Kidney (tissue), 14 donors: ENCODE measurements around the gene GLT6D1. TPM values are rescaled to one million over a fixed set of nuclear protein-coding genes. Genes with fewer than 3 reads are reported as not detected.

Experiments used
- DNase-seq, 5 donors: peaks; one replicate each; pipeline ENCODE4 v3.0.0-alpha.2; 2013 to 2020
- FAIRE-seq: peaks from 2 replicates; lab custom pipeline; 2012; peaks lifted over from hg19 to GRCh38; lab: Jason Lieb, UNC
- H3K27ac ChIP-seq, 2 donors: one replicate each; pipeline ENCODE4 v1.7.0; 2013; ENCODE audit warnings: low read depth in 2 of 2, low read length in 2 of 2, inconsistent platforms in 1 of 2
- H3K27me3 ChIP-seq: one replicate; pipeline ENCODE4 v1.7.1; 2013; ENCODE audit warnings: low read length, inconsistent platforms; ENCODE audit not compliant: control insufficient read depth, insufficient read depth
- H3K36me3 ChIP-seq, 3 donors: one replicate each; pipeline versions ENCODE4 v1.7.0 to v1.7.1; 2013; ENCODE audit warnings: low read length in 3 of 3, control low read depth in 1 of 3, inconsistent platforms in 1 of 3; ENCODE audit not compliant: insufficient read depth in 3 of 3, control insufficient read depth in 2 of 3
- H3K4me1 ChIP-seq, 3 donors: one replicate each; pipeline versions ENCODE4 v1.7.0 to v1.7.1; 2013; ENCODE audit warnings: low read length in 3 of 3, inconsistent platforms in 1 of 3, low read depth in 1 of 3; ENCODE audit not compliant: control insufficient read depth in 2 of 3, insufficient read depth in 2 of 3
- H3K4me3 ChIP-seq, 3 donors: one replicate each; pipeline versions ENCODE4 v1.7.0 to v1.8.1; 2013; ENCODE audit warnings: low read length in 3 of 3, control low read depth in 1 of 3, inconsistent platforms in 1 of 3
- H3K9ac ChIP-seq, 3 donors: one replicate each; pipeline versions ENCODE4 v1.7.0 to v1.7.1; 2013; ENCODE audit warnings: low read length in 3 of 3, control low read depth in 1 of 3, inconsistent platforms in 1 of 3
- H3K9me3 ChIP-seq, 3 donors: one replicate each; pipeline versions ENCODE4 v1.7.0 to v1.7.1; 2013; ENCODE audit warnings: low read length in 3 of 3, control low read depth in 1 of 3, inconsistent platforms in 1 of 3; ENCODE audit not compliant: control insufficient read depth in 2 of 3, insufficient read depth in 1 of 3
- intact Hi-C: fragments of 100-400 bp; cut with DNase I; formaldehyde crosslinking; loops from one replicate; pipeline ENCODE4 v1.11.1; 2022
- polyA plus RNA-seq: library from polyadenylated mRNA; stranded (reverse); fragments of 350-450 nt; fragmentation: Illumina TruSeq; extraction: RNeasy Lipid Tissue Mini Kit (QIAGEN cat#74804); gene quantifications from one replicate; pipeline ENCODE4 v1.2.3, GENCODE V29; 2014; ENCODE audit warnings: low read depth, low replicate concordance; ENCODE audit not compliant: insufficient read depth
- total RNA-seq: library from RNA; stranded (reverse); fragmentation: NEBNext Ultra II Directional; extraction: Animal tissue kit (Norgen Biotek cat#: 25700); gene quantifications from one replicate; pipeline ENCODE4 v1.2.1, GENCODE V29; 2021
- TF ChIP-seq, protein P1 (sequence below): IDR thresholded peaks from 3 replicates; pipeline ENCODE4 v1.5.1; 2012; ENCODE audit warnings: mild to moderate bottlenecking, moderate library complexity, borderline replicate concordance; ENCODE audit not compliant: insufficient read depth; ENCODE audit errors: extremely low read depth
- donor health status: control.
- donor health status: control.
- donor health status: control.
- donor health status: control.
- donor health status: control.
- donor health status: DM: yes; HTN: yes; CAD: no.
- donor health status: Normal renal cell carcinoma (clear cell type).

The GLT6D1 gene
- total and polyA plus RNA-seq, 2 donors from 2014 or later, result not detected

DNA sequence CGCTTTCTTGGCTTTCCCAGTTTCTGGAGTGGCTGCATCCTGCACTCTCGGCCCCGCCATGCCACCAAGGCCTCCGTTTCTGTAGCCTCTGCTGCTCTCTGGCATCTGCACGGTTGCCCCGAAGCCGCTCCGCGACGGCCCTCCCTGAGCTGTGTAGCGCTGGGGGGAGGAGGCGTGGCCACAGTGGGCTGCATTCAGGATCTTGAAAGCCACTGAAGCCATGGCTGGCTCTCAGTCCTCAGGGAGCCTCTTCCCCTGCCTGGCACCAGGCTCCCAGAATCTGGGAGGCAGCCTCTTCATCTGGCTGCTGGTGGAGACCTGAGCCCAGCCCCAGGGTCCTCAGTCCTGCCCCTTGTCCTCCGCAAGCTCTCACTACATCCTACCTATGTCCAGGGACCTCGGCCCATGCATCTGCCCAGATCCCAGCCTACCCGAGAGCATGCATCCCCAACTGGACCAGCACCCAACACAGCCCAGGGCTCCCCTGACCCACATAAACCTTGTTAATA, 52.7 kb downstream of the GLT6D1 start:
- Histone ChIP-seq H3K27ac (no peak overlapping the region), H3K9me3 (no peaks in the 10 kb centered on the region), H3K27me3 (no peaks in the 10 kb centered on the region), H3K36me3 (no peaks in the 10 kb centered on the region), H3K4me3 (no peak overlapping the region), H3K9ac (no peak overlapping the region), H3K4me1 (no peaks in the 10 kb centered on the region)
- DNase-seq, result no peak
- intact Hi-C loops, result no loop called here
- TF ChIP-seq, protein P1, sequence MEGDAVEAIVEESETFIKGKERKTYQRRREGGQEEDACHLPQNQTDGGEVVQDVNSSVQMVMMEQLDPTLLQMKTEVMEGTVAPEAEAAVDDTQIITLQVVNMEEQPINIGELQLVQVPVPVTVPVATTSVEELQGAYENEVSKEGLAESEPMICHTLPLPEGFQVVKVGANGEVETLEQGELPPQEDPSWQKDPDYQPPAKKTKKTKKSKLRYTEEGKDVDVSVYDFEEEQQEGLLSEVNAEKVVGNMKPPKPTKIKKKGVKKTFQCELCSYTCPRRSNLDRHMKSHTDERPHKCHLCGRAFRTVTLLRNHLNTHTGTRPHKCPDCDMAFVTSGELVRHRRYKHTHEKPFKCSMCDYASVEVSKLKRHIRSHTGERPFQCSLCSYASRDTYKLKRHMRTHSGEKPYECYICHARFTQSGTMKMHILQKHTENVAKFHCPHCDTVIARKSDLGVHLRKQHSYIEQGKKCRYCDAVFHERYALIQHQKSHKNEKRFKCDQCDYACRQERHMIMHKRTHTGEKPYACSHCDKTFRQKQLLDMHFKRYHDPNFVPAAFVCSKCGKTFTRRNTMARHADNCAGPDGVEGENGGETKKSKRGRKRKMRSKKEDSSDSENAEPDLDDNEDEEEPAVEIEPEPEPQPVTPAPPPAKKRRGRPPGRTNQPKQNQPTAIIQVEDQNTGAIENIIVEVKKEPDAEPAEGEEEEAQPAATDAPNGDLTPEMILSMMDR, result no peak
- FAIRE-seq, result no peak

DNA sequence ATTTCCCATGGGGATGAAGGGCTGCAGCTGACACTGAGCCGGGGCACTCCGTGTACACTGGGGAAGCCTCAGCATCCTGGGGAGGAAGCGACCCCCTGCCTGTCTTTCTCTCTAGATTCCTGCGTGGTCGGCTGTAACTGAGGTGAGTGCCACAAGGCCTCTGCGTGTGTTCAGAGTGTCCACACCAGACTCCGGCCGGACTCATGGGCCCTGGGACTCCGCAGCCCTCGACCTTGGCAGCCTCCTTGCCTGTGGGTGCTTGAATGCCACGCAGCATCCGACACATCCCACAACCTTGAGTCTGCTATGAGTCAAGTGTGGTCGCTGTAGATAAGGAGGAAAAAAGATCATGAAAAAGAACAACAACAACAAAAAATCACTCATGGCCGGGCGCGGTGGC, 54.4 kb downstream of the GLT6D1 start:
- intact Hi-C loops, result no loop called here
- H3K27ac ChIP-seq, result no peak overlapping the region
- no peak overlapping the region for H3K4me3 ChIP-seq
- no peaks in the 10 kb centered on the region for H3K36me3 ChIP-seq
- H3K27me3 ChIP-seq, result no peaks in the 10 kb centered on the region
- no peak for FAIRE-seq
- DNase-seq, result no peak
- H3K9ac ChIP-seq, result no peak overlapping the region
- H3K9me3 ChIP-seq, result no peaks in the 10 kb centered on the region
- TF ChIP-seq, protein P1, result no peak
- no peaks in the 10 kb centered on the region for H3K4me1 ChIP-seq

DNA sequence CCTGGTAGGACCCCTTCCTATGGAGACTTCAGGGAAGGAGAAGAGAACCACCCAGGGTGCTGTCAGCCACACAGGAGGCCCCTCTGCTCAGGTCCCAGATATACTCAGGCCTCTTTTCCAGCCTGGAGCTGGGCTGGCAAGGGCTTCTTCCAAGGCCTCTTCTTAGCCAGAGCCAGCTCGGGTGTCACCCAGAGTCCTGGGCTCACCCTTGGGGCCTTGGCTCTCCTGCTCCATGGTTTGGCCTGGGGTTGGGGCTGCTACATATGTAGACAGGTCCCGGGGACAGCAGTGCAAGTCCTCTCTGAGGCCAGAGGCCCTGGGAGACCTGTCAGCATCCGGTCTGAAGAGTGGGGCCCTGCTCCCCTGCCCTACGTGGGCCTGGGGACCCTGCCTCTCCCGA, 55.0 kb downstream of the GLT6D1 start:
- FAIRE-seq (no peak), DNase-seq (no peak)
- no peaks in the 10 kb centered on the region for H3K9me3 ChIP-seq
- H3K4me3 ChIP-seq, result no peak overlapping the region
- no peak overlapping the region for H3K9ac ChIP-seq
- no peaks in the 10 kb centered on the region for H3K36me3 ChIP-seq
- H3K4me1 ChIP-seq, result no peaks in the 10 kb centered on the region
- TF ChIP-seq, protein P1, result no peak
- intact Hi-C loops, result no loop called here
- no peaks in the 10 kb centered on the region for H3K27me3 ChIP-seq
- no peak overlapping the region for H3K27ac ChIP-seq

DNA sequence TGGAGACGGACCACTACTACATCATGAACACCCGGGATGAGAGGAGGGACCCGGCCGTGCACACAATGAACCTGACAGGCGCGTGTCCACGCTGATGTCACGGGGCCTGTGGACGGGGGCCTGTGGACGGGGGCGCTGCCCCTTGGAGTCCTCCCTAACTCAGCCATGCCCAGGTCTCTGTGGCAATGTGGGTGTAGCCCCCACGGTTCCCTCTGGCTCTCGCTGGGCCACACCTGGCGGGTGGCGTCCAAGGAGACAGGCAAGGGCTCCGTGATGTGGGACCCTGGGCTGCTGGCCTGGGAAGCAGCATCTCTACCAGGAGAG, 55.7 kb downstream of the GLT6D1 start:
- DNase-seq, result no peak
- Histone ChIP-seq H3K9me3 (no peaks in the 10 kb centered on the region), H3K27ac (no peak overlapping the region)

More for the DNA sequence above, 55.7 kb downstream of the GLT6D1 start:
- no peak overlapping the region for H3K4me3 ChIP-seq
- H3K27me3 ChIP-seq, result no peaks in the 10 kb centered on the region
- no peaks in the 10 kb centered on the region for H3K4me1 ChIP-seq
- H3K36me3 ChIP-seq, result no peaks in the 10 kb centered on the region
- FAIRE-seq, result no peak
- H3K9ac ChIP-seq, result no peak overlapping the region
- TF ChIP-seq, protein P1, result no peak
- intact Hi-C loops, result no loop called here
